Endodermal cell (in vitro differentiated cells): Measurements from ENCODE around the gene ZBTB8OS. TPM values are rescaled to one million over a fixed set of nuclear protein-coding genes. Genes with fewer than 3 reads are reported as not detected.

Experiments
- DNase-seq: peaks from one replicate; pipeline ENCODE4 v3.0.0-alpha.2; 2017
- H3K27ac ChIP-seq: 2 replicates; pipeline ENCODE4 v1.5.1; 2013; ENCODE audit warnings: mild to moderate bottlenecking, low read depth, low read length, moderate library complexity
- H3K27me3 ChIP-seq: 2 replicates; pipeline ENCODE4 v1.6.1; 2013; ENCODE audit warnings: mild to moderate bottlenecking, low read length, moderate library complexity; ENCODE audit not compliant: insufficient read depth, control insufficient read depth, poor library complexity, severe bottlenecking
- H3K36me3 ChIP-seq: 2 replicates; pipeline ENCODE4 v1.7.0; 2013; ENCODE audit warnings: mild to moderate bottlenecking, low read length, moderate library complexity; ENCODE audit not compliant: control insufficient read depth, insufficient read depth
- H3K4me1 ChIP-seq: one replicate; pipeline ENCODE4 v1.7.0; 2013; ENCODE audit warnings: low read length; ENCODE audit not compliant: control insufficient read depth, insufficient read depth
- H3K4me3 ChIP-seq: 2 replicates; pipeline ENCODE4 v1.5.1; 2013; ENCODE audit warnings: mild to moderate bottlenecking, low read length, moderate library complexity
- H3K9ac ChIP-seq: 2 replicates; pipeline ENCODE4 v1.6.1; 2013; ENCODE audit warnings: mild to moderate bottlenecking, low read length, moderate library complexity; ENCODE audit not compliant: poor library complexity, severe bottlenecking; ENCODE audit errors: extremely low read depth
- H3K9me3 ChIP-seq: 2 replicates; pipeline ENCODE4 v1.6.1; 2013; ENCODE audit warnings: mild to moderate bottlenecking, low read length, moderate library complexity; ENCODE audit not compliant: control insufficient read depth
- H3K27ac Mint-ChIP-seq: 2 replicates; pipeline ENCODE4 v1.8.0; 2020; ENCODE audit warnings: mixed read lengths
- H3K27me3 Mint-ChIP-seq: 2 replicates; pipeline ENCODE4 v1.8.0; 2021; ENCODE audit warnings: mild to moderate bottlenecking, mixed read lengths; ENCODE audit not compliant: insufficient read depth
- H3K36me3 Mint-ChIP-seq: 2 replicates; pipeline ENCODE4 v1.8.0; 2020; ENCODE audit warnings: low read depth, mixed read lengths
- H3K4me1 Mint-ChIP-seq: 2 replicates; pipeline ENCODE4 v1.8.0; 2020; ENCODE audit warnings: mixed read lengths
- H3K4me3 Mint-ChIP-seq: 2 replicates; pipeline ENCODE4 v1.8.0; 2020; ENCODE audit warnings: mild to moderate bottlenecking, moderate library complexity, mixed read lengths
- H3K9me3 Mint-ChIP-seq: 2 replicates; pipeline ENCODE4 v1.8.0; 2020; ENCODE audit warnings: mild to moderate bottlenecking, mixed read lengths
- WGBS, 2 experiments: methylation state at CpG; one replicate each; pipeline versions ENCODE4 v1.1.5 to v1.1.7; 2013; ENCODE audit warnings: missing lambda C conversion rate in 2 of 2, mixed read lengths in 1 of 2; ENCODE audit not compliant: insufficient coverage in 1 of 2, insufficient read length in 1 of 2; 5-methylcytosine and 5-hydroxymethylcytosine counted together
- total RNA-seq, 2 donors: library from RNA; stranded (reverse); fragmentation: NEBNext Ultra II Directional in 1 of 2; extraction: Animal tissue kit (Norgen Biotek cat#: 25700) in 1 of 2; gene quantifications; 2 replicates in 1 of 2; 3 replicates in 1 of 2; pipeline ENCODE4 v1.2.1, GENCODE V29; 2021
- TF ChIP-seq, protein P1 (sequence below): fragments of 200-600 bp; sonication (generic); conservative IDR thresholded peaks from 2 replicates; pipeline ENCODE4 v1.5.0; 2021; ENCODE audit warnings: antibody characterized with exemption, mild to moderate bottlenecking

Gene ZBTB8OS
- total RNA-seq, 2 donors from 2014 or later, result 85.1 to 99.4 TPM

DNA sequence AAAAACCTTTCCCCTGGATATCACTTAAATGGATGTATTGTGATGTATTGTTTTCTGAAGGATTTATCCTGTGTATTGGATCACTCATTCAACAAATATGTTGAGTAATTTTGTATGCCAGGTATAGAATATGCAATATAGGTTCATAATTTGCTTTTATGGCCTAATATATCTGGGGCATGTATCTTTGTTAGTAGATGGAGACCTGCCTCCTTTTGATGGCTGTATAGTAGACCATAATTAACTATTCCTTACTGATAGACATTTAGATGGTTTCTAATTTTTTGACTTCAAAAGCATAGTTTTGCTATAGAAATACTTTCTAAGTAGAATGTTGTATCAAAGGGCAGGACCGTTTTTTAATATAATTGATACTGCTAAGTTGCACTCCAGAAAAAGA, 9.2 kb upstream of the ZBTB8OS start:
- Histone ChIP-seq H3K36me3 (peaks cover 94% of the 10 kb centered on the region), H3K4me1 (no peaks in the 10 kb centered on the region), H3K9ac (no peak overlapping the region), H3K27ac (no peak overlapping the region), H3K4me3 (no peak overlapping the region), H3K9me3 (peaks cover 10% of the 10 kb centered on the region), H3K27me3 (no peaks in the 10 kb centered on the region)
- no peak overlapping the region for H3K27ac Mint-ChIP-seq
- H3K4me1 Mint-ChIP-seq, result peaks cover 10% of the 10 kb centered on the region
- peaks cover 82% of the 10 kb centered on the region for H3K36me3 Mint-ChIP-seq
- TF ChIP-seq, protein P1, sequence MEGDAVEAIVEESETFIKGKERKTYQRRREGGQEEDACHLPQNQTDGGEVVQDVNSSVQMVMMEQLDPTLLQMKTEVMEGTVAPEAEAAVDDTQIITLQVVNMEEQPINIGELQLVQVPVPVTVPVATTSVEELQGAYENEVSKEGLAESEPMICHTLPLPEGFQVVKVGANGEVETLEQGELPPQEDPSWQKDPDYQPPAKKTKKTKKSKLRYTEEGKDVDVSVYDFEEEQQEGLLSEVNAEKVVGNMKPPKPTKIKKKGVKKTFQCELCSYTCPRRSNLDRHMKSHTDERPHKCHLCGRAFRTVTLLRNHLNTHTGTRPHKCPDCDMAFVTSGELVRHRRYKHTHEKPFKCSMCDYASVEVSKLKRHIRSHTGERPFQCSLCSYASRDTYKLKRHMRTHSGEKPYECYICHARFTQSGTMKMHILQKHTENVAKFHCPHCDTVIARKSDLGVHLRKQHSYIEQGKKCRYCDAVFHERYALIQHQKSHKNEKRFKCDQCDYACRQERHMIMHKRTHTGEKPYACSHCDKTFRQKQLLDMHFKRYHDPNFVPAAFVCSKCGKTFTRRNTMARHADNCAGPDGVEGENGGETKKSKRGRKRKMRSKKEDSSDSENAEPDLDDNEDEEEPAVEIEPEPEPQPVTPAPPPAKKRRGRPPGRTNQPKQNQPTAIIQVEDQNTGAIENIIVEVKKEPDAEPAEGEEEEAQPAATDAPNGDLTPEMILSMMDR, result no peak
- no peaks in the 10 kb centered on the region for H3K27me3 Mint-ChIP-seq
- DNase-seq, result no peak
- 97 to 100% methylated on average over 1 of the region's 1 CpG for WGBS, 2 experiments
- no peak overlapping the region for H3K4me3 Mint-ChIP-seq
- peaks cover 1% of the 10 kb centered on the region for H3K9me3 Mint-ChIP-seq

DNA sequence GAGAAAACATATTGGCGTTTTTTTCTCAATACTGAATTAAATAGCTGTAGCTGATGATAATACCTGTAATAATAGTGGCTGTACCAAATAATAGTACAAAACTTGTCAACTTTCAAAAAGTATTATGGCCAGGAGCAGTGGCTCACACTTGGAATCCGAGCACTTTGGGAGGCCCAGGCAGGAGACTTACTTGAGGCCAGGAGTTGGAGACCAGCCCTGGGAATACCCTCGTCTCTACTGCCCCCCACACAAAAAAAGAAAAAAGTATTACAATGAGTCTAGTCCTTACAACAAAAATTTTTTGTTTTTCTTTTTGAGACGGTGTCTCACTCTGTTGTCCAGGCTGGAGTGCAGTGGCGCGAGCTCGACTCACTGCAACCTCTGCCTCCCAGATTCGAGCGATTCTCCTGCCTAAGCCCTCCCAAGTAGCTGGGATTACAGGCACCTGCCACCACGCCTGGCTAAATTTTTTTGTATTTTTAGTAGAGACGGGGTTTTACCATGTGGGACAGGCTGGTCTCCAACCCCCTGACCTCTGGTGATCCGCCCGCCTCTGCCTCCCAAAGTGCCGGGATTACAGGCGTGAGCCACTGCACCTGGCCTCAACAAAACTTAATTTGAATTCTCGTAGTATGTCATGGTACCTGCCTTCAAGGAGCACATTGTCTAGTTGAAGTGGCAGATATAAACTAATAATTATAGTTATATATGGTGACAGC, 2.1 kb upstream of the ZBTB8OS start:
- TF ChIP-seq, protein P1, result no peak
- Histone ChIP-seq H3K4me3 (peak overlapping the region; percentile 88), H3K27ac (no peak overlapping the region), H3K36me3 (peaks cover 65% of the 10 kb centered on the region), H3K27me3 (no peaks in the 10 kb centered on the region), H3K4me1 (no peaks in the 10 kb centered on the region), H3K9me3 (peaks cover 9% of the 10 kb centered on the region), H3K9ac (peak overlapping the region; percentile 97)
- DNase-seq, result no peak
- H3K27ac Mint-ChIP-seq, result peak overlapping the region; percentile 100
- peaks cover 7% of the 10 kb centered on the region for H3K9me3 Mint-ChIP-seq
- H3K4me1 Mint-ChIP-seq, result peaks cover 18% of the 10 kb centered on the region
- H3K4me3 Mint-ChIP-seq, result peak overlapping the region; percentile 95
- H3K36me3 Mint-ChIP-seq, result peaks cover 74% of the 10 kb centered on the region
- WGBS, 2 experiments, result 91 to 95% methylated on average over 12 to 15 of the region's 16 CpGs
- H3K27me3 Mint-ChIP-seq, result no peaks in the 10 kb centered on the region

DNA sequence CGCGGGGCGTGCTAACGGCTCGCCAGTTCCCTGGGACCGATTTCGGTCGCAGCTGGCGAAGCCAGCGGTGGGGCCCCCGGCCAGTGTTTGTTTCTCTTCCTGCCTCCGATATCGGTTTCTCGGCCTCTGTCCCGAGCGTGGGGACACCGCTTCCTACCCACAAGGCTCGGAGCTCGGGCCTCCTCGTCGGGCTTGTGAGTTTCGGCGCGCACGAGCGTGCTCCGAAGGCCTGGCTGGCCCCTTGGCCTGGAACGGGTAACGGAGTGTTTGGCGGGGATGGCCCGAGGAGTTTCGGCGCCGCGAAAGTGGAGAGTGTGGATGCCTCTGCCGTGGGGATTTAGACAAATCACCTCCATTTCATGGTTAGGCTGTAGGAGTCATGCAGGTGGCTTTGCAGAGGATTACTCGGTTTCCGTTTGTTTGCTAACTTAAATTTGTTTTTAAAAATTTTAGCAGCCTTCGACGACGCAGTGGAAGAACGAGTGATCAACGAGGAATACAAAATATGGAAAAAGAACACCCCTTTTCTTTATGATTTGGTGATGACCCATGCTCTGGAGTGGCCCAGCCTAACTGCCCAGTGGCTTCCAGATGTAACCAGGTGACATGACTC, 1.2 kb upstream of the ZBTB8OS start:
- H3K4me1 Mint-ChIP-seq, result peaks cover 18% of the 10 kb centered on the region
- WGBS, 2 experiments, result 1% methylated on average over 34 to 43 of the region's 43 CpGs
- TF ChIP-seq, protein P1, result no peak
- Histone ChIP-seq H3K9me3 (peaks cover 12% of the 10 kb centered on the region), H3K4me1 (no peaks in the 10 kb centered on the region), H3K36me3 (peaks cover 61% of the 10 kb centered on the region), H3K4me3 (peak overlapping the region; percentile 88), H3K9ac (peak overlapping the region; percentile 97), H3K27ac (peak overlapping the region; percentile 96), H3K27me3 (no peaks in the 10 kb centered on the region)
- peak overlapping the region; percentile 95 for H3K4me3 Mint-ChIP-seq
- peaks cover 70% of the 10 kb centered on the region for H3K36me3 Mint-ChIP-seq
- no peaks in the 10 kb centered on the region for H3K27me3 Mint-ChIP-seq
- H3K9me3 Mint-ChIP-seq, result peaks cover 7% of the 10 kb centered on the region
- H3K27ac Mint-ChIP-seq, result peak overlapping the region; percentile 100
- DNase-seq, result no peak
